ENCODE data around the gene RFC1.

The RFC1 gene

GRCh38 chr4:39255871-39256270 lies 110.3 kb downstream of the RFC1 start:
- Histone ChIP-seq H3K4me3 (no peak overlapping the region), H3K27ac (no peak overlapping the region)

- Histone ChIP-seq H3K4me3 (no peak overlapping the region), H3K27ac (no peak overlapping the region)
These were observed 110.9 kb downstream of the RFC1 start for GRCh38 chr4:39255266-39255665.

- Histone ChIP-seq H3K4me3 (no peak overlapping the region), H3K27ac (no peak overlapping the region)
These were observed 122.7 kb downstream of the RFC1 start for GRCh38 chr4:39243462-39243861.
